HFFc6 (cell line): ENCODE results near the gene TLDC2. TPM values are rescaled to one million over a fixed set of nuclear protein-coding genes. Genes with fewer than 3 reads are reported as not detected.

Source experiments
- DNase-seq: peaks from one replicate; pipeline ENCODE4 v3.0.0-alpha.2; 2018
- H3K27ac Mint-ChIP-seq: 2 replicates; pipeline ENCODE4 v1.8.0; 2020; ENCODE audit warnings: mild to moderate bottlenecking, mixed read lengths
- H3K27me3 Mint-ChIP-seq: 2 replicates; pipeline ENCODE4 v1.8.0; 2021; ENCODE audit warnings: mild to moderate bottlenecking, moderate library complexity, mixed read lengths; ENCODE audit not compliant: insufficient read depth
- H3K36me3 Mint-ChIP-seq: 2 replicates; pipeline ENCODE4 v1.8.0; 2021; ENCODE audit warnings: low read depth, mixed read lengths
- H3K4me1 Mint-ChIP-seq: 2 replicates; pipeline ENCODE4 v1.8.0; 2020; ENCODE audit warnings: low read depth, mixed read lengths
- H3K4me3 Mint-ChIP-seq: 2 replicates; pipeline ENCODE4 v1.8.0; 2020; ENCODE audit warnings: mild to moderate bottlenecking, moderate library complexity, mixed read lengths
- H3K9me3 Mint-ChIP-seq: 2 replicates; pipeline ENCODE4 v1.8.0; 2020; ENCODE audit warnings: mild to moderate bottlenecking, mixed read lengths
- long read RNA-seq: library from polyadenylated mRNA; unstranded; transcript quantifications from one replicate; pipeline ENCODE4 v2.0.0, GENCODE V29; 2019
- total RNA-seq, 6 experiments: library from RNA; stranded (reverse); fragmentation: NEBNext Ultra II Directional; extraction: Animal tissue kit (Norgen Biotek cat#: 25700); gene quantifications; 2 replicates in 1 of 6; 3 replicates in 5 of 6; pipeline ENCODE4 v1.2.3, GENCODE V29; 2021
- TF ChIP-seq, protein P1 (sequence below): fragments of 200-600 bp; sonication (generic); IDR thresholded peaks from 2 replicates; pipeline ENCODE4 v1.5.0; 2021; ENCODE audit warnings: antibody characterized with exemption, mild to moderate bottlenecking

The TLDC2 gene
- under 1 TPM; 0.17 to 0.55 (median 0.39) TPM for total RNA-seq
- long read RNA-seq, partial matches to known transcripts: 1 of 1 reads
- long read RNA-seq, other reads (novel, unspliced or antisense): 0 of 1 reads

GRCh38 chr20:36875702-36876472 lies at the start of gene TLDC2:
TLDC2 (plus strand) TSS chr20:36876138; CDS start chr20:36876175, 37 bp downstream.
- Mint-ChIP-seq H3K4me1 (no peaks in the 10 kb centered on the region), H3K27me3 (peaks cover 9% of the 10 kb centered on the region), H3K36me3 (no peaks in the 10 kb centered on the region), H3K27ac (no peak within 1 kb of the TSS), H3K4me3 (no peak within 1 kb of the TSS), H3K9me3 (no peaks in the 10 kb centered on the region)
- TF ChIP-seq, protein P1, sequence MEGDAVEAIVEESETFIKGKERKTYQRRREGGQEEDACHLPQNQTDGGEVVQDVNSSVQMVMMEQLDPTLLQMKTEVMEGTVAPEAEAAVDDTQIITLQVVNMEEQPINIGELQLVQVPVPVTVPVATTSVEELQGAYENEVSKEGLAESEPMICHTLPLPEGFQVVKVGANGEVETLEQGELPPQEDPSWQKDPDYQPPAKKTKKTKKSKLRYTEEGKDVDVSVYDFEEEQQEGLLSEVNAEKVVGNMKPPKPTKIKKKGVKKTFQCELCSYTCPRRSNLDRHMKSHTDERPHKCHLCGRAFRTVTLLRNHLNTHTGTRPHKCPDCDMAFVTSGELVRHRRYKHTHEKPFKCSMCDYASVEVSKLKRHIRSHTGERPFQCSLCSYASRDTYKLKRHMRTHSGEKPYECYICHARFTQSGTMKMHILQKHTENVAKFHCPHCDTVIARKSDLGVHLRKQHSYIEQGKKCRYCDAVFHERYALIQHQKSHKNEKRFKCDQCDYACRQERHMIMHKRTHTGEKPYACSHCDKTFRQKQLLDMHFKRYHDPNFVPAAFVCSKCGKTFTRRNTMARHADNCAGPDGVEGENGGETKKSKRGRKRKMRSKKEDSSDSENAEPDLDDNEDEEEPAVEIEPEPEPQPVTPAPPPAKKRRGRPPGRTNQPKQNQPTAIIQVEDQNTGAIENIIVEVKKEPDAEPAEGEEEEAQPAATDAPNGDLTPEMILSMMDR: no peak
- no peak for DNase-seq

DNA sequence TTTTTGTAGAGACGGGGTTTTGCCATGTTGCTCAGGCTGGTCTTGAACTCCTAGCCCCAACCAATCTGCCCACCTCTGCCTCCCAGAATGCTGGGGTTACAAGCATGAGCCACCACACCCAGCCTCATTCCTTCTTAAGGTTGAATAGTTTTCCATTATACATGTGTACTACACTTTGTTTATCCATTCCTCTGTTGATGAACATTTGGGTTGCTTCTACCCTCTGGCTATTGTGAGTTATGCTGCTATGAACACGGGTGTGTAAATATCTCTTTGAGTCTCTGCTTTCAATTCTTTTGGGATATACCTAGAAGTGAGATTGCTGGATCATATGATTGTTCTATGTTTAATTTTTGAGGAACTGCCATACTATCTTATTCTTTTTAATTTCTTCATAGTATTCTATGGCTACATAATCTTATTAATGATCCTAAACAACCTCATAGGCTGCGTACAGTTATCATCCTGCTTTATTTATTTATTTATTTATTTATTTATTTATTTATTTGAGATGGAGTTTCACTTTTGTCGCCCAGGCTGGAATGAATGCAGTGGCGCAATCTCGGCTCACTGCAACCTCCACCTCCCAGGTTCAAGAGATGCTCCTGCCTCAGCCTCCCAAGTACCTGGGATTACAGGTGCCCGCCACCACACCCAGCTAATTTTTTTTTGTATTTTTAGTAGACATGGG lies 49.2 kb upstream of the TLDC2 start:
- Mint-ChIP-seq H3K9me3 (no peaks in the 10 kb centered on the region), H3K27ac (peak overlapping the region; percentile 18), H3K4me3 (no peak overlapping the region), H3K4me1 (peaks cover 49% of the 10 kb centered on the region), H3K36me3 (peaks cover 22% of the 10 kb centered on the region), H3K27me3 (no peaks in the 10 kb centered on the region; the same call in 1 of the 2 replicates)
- TF ChIP-seq, protein P1: no peak
- DNase-seq: peak; percentile 41

GRCh38 chr20:36827541-36828279 lies 48.2 kb upstream of the TLDC2 start:
- peaks cover 52% of the 10 kb centered on the region for H3K4me1 Mint-ChIP-seq
- H3K4me3 Mint-ChIP-seq: no peak overlapping the region
- no peaks in the 10 kb centered on the region; the same call in 1 of the 2 replicates for H3K27me3 Mint-ChIP-seq
- peaks cover 22% of the 10 kb centered on the region for H3K36me3 Mint-ChIP-seq
- 0 out of 2 replicates have a peak overlapping the region, but pooled peaks have one; percentile 31 for H3K27ac Mint-ChIP-seq
- H3K9me3 Mint-ChIP-seq: no peaks in the 10 kb centered on the region
- no peak for DNase-seq
- TF ChIP-seq, protein P1: no peak

DNA sequence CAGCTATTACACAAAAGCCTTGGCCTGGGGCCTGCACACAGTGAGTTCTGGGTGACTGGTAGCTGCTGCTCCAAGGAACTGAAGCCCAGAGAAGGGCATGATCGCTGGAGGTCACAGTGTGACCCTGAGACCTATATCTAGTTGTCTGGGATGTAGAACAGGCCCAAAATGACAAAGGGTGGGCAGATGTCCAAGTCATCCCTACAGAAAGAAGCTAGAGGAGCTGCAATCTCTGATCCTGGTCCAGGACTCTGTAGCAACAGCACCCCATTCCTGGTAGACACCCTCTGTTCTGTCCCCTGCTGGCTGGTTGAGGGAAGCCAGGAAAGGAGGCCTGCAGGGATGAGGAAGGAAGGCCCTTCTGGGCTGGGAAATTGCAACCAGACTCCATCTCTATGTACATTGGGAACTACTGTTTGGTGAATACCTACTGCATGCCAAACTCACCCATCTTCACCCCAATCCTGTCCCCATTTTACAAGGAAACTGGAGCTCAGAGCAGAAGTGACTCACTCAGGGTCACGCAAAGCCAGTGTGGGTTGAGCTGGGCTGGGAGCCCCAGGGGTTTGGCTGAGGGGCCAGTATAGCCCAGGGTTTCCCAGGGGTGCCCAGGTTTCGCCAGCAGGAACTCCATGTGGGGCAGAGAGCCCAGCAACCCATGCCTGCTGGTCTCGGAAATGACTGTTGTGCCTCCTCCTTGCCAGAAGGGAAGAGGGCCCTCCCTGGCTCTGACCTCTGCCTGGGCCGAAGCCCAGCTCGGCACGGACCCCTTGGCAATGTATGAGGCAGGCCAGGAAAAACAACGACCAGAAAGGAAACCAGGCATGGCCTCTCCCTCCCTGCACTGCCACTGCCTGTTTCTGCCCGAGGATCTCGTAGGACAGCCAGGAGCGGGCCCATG lies 44.9 kb upstream of the TLDC2 start:
- DNase-seq: peak; percentile 80
- Mint-ChIP-seq H3K4me1 (peaks cover 71% of the 10 kb centered on the region), H3K36me3 (peaks cover 14% of the 10 kb centered on the region; the same call in 1 of the 2 replicates), H3K4me3 (peak overlapping the region; percentile 14), H3K27ac (peak overlapping the region; percentile 80), H3K27me3 (peaks cover 3% of the 10 kb centered on the region), H3K9me3 (no peaks in the 10 kb centered on the region)
- TF ChIP-seq, protein P1: peak; percentile 77
